GM12872 (cell line): Measurements from ENCODE around the gene MSANTD1.

Experiments
- TF ChIP-seq, protein P1 (sequence below): IDR thresholded peaks from 3 replicates; pipeline ENCODE4 v1.5.1; 2011; ENCODE audit warnings: low read depth, mild to moderate bottlenecking, low read length, moderate library complexity; ENCODE audit not compliant: insufficient read depth

Gene MSANTD1

DNA sequence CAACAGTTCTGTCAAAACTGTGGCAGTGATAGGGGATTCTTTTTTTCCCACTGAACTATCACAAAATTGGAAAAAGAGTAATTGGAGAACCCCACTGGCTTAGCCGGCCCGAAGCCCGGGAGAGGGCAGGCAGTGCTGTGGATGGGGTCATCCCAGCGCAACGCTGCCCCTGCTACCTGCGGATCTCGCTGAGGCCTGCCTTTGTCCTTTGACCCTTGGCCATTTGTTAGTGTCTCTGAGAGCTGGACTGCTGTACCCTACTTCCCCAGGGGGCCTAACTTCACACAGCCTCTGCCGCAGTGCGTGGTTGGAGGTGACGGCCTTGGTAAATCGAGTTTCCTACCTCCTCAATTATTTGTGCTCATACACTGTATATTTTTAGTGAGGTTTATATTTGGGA, 43.0 kb upstream of the MSANTD1 start:
- TF ChIP-seq, protein P1, sequence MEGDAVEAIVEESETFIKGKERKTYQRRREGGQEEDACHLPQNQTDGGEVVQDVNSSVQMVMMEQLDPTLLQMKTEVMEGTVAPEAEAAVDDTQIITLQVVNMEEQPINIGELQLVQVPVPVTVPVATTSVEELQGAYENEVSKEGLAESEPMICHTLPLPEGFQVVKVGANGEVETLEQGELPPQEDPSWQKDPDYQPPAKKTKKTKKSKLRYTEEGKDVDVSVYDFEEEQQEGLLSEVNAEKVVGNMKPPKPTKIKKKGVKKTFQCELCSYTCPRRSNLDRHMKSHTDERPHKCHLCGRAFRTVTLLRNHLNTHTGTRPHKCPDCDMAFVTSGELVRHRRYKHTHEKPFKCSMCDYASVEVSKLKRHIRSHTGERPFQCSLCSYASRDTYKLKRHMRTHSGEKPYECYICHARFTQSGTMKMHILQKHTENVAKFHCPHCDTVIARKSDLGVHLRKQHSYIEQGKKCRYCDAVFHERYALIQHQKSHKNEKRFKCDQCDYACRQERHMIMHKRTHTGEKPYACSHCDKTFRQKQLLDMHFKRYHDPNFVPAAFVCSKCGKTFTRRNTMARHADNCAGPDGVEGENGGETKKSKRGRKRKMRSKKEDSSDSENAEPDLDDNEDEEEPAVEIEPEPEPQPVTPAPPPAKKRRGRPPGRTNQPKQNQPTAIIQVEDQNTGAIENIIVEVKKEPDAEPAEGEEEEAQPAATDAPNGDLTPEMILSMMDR = no peak

DNA sequence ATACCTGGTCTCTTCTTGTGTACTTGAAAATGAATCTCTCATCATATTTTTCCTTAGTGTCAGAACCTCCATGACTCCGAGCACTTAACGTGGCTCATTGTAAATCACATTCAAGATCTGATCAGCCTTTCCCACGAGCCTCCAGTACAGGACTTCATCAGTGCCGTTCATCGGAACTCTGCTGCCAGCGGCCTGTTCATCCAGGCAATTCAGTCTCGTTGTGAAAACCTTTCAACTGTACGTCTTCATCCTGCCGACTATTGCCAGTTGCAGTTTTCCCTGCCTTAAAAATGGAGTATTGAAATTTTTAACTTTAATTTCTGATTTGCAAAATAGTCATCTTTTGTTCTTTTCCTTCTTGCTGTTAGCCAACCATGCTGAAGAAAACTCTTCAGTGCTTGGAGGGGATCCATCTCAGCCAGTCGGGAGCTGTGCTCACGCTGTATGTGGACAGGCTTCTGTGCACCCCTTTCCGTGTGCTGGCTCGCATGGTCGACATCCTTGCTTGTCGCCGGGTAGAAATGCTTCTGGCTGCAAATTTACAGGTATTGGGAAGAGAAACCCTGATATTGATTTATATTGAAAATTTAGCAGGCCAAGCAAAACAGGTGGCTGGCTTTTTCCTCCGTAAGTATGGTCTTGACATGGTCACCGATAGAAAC, 42.4 kb upstream of the MSANTD1 start:
- TF ChIP-seq, protein P1 = no peak

DNA sequence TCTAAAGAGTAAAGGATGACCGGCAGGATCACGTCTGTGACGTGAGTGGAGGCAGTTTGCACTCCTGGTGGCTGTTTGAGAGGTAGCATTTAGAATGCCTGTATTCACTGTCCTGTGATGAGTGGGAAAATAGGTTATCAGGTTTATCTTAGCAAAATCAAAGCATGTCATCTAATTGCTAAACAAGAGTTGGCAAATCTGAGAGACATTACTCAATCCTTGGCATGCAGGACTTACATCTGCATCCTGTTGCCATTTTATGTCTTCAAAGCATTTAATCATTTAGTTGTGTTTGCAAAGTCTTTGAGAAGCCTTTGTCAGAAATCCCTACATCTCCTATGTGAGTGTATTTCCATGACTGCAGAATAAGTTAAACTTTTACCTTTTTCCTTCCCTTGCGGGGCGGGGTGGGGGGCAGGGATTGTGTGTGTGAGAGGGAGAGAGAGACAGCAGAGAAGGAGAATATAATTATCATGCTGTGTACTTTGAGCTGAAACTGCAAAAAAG, 41.4 kb upstream of the MSANTD1 start:
- TF ChIP-seq, protein P1 = no peak

DNA sequence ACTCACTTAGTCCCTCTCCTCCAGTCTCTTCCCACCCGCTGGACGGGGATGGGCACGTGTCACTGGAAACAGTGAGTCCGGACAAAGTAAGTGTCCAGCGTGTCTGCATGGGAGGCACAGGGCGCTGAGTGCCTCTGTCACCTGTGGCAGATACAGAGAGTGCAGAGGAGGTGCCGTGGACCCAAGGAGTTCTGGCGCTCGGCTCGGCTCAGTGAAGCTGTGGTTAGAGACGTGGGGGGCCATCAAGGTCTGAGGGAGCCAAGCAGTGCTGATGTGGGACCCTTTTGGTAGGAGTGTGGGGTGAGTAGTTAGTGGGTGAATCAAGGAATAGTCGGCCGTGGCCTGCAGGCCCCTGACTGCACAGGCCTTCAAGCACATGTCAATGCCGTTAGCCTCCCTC, 40.1 kb upstream of the MSANTD1 start:
- TF ChIP-seq, protein P1 = no peak

DNA sequence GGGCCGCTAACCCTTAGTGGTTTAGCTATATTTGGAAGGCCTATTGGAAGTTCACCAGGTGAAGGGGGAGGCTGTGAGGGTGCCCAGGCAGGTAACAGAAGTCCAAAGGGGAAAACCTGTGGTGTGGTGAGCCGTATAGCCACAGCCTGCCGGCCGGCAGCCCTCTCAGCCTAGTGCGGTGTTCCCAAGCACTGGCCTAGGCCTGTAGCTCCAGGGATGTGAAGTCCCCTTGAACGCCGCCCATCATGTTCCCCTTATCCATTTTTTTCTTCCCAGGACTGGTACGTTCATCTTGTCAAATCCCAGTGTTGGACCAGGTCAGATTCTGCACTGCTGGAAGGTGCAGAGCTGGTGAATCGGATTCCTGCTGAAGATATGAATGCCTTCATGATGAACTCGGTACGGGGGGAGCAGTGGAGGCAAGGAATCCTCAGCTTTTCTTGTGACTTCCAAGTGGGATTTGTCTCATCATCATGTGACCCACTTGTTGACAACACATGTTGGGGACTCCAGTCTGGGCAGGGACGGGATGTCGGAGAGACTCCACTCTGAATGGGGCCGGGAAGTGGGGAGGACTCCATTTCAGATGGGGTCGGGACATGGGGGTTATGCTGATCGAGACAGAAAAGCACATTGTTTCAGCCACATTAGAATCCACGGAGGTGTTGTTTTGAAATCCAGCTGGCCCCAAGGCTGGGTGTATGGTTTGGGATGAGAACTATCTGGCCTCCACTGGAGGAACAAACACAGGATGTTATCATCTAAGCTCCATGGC, 39.2 kb upstream of the MSANTD1 start:
- TF ChIP-seq, protein P1 = no peak

DNA sequence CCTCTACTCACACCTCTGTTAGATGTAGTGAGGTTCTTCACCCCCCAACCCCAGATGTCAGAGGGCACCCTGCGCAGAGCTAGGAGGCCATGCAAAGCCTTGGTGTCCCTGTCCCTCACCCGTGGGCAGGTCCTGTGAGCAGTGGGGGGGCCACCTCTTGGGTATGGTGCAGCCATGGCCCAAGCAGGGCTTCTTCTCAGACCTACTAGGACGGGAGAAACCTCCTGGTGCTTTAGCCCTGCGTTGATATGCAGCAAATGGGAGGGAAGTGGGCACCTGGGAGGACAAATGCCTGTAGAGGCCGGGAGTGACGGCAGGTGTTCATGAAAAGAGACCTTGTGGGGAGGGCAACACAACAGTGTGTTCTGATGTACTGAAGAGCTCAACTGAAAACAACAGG, 38.5 kb upstream of the MSANTD1 start:
- TF ChIP-seq, protein P1 = no peak

DNA sequence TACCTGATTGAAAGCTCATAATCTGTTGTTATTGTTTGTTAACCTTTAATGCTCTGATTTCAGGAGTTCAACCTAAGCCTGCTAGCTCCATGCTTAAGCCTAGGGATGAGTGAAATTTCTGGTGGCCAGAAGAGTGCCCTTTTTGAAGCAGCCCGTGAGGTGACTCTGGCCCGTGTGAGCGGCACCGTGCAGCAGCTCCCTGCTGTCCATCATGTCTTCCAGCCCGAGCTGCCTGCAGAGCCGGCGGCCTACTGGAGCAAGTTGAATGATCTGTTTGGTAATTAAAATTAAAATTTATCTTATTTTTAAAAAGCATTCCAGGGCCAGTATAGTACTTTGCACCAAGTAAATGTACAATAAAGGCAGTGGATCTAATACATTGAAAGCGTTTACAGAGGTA, 37.1 kb upstream of the MSANTD1 start:
- TF ChIP-seq, protein P1 = no peak
